Testis (tissue), 5 donors: ENCODE data around the gene STK16. TPM values are rescaled to one million over a fixed set of nuclear protein-coding genes. Genes with fewer than 3 reads are reported as not detected.
A peak's percentile ranks its signal among the peaks of the same experiment; 100 is the strongest.
"Not testable (repeated sequence)": the region's sequence is repeated elsewhere in the genome, so short reads cannot be mapped to it uniquely, and the experiment has no call there.

Experiments
- DNase-seq: peaks from one replicate; pipeline ENCODE4 v3.0.0-alpha.2; 2019
- H3K27ac ChIP-seq, 2 donors: fragments of 200-600 bp; sonication (generic); one replicate each; pipeline ENCODE4 v1.5.1; 2019
- H3K27me3 ChIP-seq: fragments of 200-600 bp; sonication (generic); one replicate; pipeline ENCODE4 v1.5.1; 2019
- H3K36me3 ChIP-seq: fragments of 200-600 bp; sonication (generic); one replicate; pipeline ENCODE4 v1.5.1; 2017; ENCODE audit warnings: low read depth; ENCODE audit errors: missing control alignments
- H3K4me1 ChIP-seq: fragments of 200-600 bp; sonication (generic); one replicate; pipeline ENCODE4 v1.5.1; 2019
- H3K4me3 ChIP-seq, 2 donors: fragments of 200-600 bp; sonication (generic); one replicate each; pipeline ENCODE4 v1.5.1; 2017 to 2019
- H3K9me3 ChIP-seq: fragments of 200-600 bp; sonication (generic); one replicate; pipeline ENCODE4 v1.5.1; 2017
- CTCF ChIP-seq, 3 experiments: fragments of 450-650 bp in 2 of 3; fragments of 200-600 bp in 1 of 3; sonication (generic) in 1 of 3; IDR thresholded peaks; one replicate each; pipeline ENCODE4 v1.5.1; 2016 to 2019; ENCODE audit warnings: antibody characterized with exemption in 3 of 3, mild to moderate bottlenecking in 2 of 3, moderate library complexity in 1 of 3
- POLR2A ChIP-seq: fragments of 450-650 bp; IDR thresholded peaks from one replicate; pipeline ENCODE4 v1.6.1; 2017; ENCODE audit warnings: antibody characterized with exemption, mild to moderate bottlenecking, moderate library complexity
- WGBS, 2 donors: methylation state at CpG; one replicate each; pipeline ENCODE4 v1.1.5; 2018; 5-methylcytosine and 5-hydroxymethylcytosine counted together
- intact Hi-C: fragments of 100-400 bp; cut with DNase I; formaldehyde crosslinking; loops from one replicate; pipeline ENCODE4 v1.15.1; 2023; ENCODE audit warnings: low total_unique reads
- long read RNA-seq, 2 donors: transcript quantifications; one replicate each; lab custom pipeline, GENCODE V29; 2026
- polyA plus RNA-seq: library from polyadenylated mRNA; stranded (reverse); fragments of 350-450 nt; fragmentation: Illumina TruSeq; extraction: RNeasy Lipid Tissue Mini Kit (QIAGEN cat#74804); gene quantifications from one replicate; pipeline ENCODE4 v1.2.3, GENCODE V29; 2014; ENCODE audit warnings: low read depth, low replicate concordance; ENCODE audit not compliant: insufficient read depth
- total RNA-seq, 2 donors: library from RNA; depleted of rRNA; stranded (reverse); fragments of >200 nt; gene quantifications; one replicate each; pipeline ENCODE4 v1.2.3, GENCODE V29; 2016

The STK16 gene
- total RNA-seq (10 to 100 TPM; 29.1 to 32.6 TPM), polyA plus RNA-seq (63.0 TPM)
- long read RNA-seq, donor 1, partial matches to known transcripts: 8 of 15 reads
- long read RNA-seq, donor 1, other reads (novel, unspliced or antisense): 0 of 15 reads
- long read RNA-seq, donor 2, transcript STK16-204 (8 exons, 2,868 nt): major isoform, 8 of 10 reads
- long read RNA-seq, donor 2, partial matches to known transcripts: 0 of 10 reads
- long read RNA-seq, donor 2, other reads (novel, unspliced or antisense): 0 of 10 reads

DNA sequence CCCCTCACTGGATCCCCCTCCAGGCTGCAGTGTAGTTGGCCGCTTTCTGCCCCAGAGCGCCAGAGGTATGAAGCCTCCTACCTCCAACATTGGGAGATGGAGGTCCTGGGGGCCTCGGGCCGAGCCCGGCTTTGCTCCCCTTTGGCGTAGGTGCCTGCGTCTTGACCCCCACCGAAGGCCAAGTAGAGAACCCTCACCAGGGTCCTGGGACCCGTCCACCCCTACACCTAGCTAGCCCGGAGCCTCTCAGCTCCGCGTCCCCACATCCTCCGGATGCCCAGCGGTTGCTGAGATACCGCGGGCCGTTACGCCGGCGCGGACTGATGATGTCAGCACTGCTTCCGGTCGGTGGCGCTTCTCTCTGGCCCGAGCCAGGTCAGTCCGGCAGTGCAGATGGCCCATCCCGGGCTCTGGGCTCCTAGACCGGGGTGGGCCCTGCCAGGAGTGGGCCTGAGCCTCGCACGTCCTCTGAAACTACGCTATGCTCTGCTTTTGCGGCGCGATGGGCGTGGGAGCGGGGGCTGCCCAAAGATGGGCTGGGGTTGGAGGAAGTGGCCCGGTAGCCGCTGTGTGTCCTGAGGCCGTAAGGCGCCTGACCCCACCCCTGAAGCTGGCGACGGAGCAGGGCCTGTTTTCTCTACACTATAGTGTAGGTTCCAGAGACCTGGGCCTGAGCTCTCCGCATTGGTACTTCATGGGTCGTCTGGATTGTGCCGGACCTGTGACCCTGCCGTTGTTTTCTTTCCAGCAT, at the start of gene STK16, which contains the start of gene GLB1L:
TSS of gene STK16 (plus strand) at position 332 of the 751 bp plus-strand sequence. CDS start 521 bp downstream, outside the sequence.
TSS of gene GLB1L (minus strand) at position 297 of the 751 bp plus-strand sequence. CDS start 1,871 bp downstream, outside the sequence.
- peak; percentile 94 for DNase-seq
- WGBS, 2 donors: 0 to 1% methylated on average over 17 to 32 of the region's 46 CpGs
- H3K9me3 ChIP-seq: no peaks in the 10 kb centered on the region
- H3K4me1 ChIP-seq: peaks cover 11% of the 10 kb centered on the region
- TF ChIP-seq CTCF (IDR thresholded peaks at IDR 0.05): no peak
- peak; percentile 19 for TF ChIP-seq POLR2A
- H3K36me3 ChIP-seq: no peaks in the 10 kb centered on the region
- H3K27ac ChIP-seq: peak within 1 kb of the TSS; percentile 91 to 94
- intact Hi-C loops: no loop called here
- H3K4me3 ChIP-seq: peak within 1 kb of the TSS; percentile 94
- H3K27me3 ChIP-seq: no peaks in the 10 kb centered on the region

- 82 to 100% methylated on average over 1 of the region's 1 CpG for WGBS, 2 donors
- Histone ChIP-seq H3K36me3 (no peaks in the 10 kb centered on the region), H3K9me3 (no peaks in the 10 kb centered on the region), H3K27me3 (no peaks in the 10 kb centered on the region), H3K4me3 (no peak overlapping the region), H3K4me1 (peaks cover 3% of the 10 kb centered on the region), H3K27ac (no peak overlapping the region)
- no peak for DNase-seq
- TF ChIP-seq CTCF (IDR thresholded peaks at IDR 0.05) (no peak), POLR2A (no peak)
- intact Hi-C loops: no loop called here
Measured at GRCh38 chr2:219197388-219197787, 47.9 kb upstream of the STK16 start.

DNA sequence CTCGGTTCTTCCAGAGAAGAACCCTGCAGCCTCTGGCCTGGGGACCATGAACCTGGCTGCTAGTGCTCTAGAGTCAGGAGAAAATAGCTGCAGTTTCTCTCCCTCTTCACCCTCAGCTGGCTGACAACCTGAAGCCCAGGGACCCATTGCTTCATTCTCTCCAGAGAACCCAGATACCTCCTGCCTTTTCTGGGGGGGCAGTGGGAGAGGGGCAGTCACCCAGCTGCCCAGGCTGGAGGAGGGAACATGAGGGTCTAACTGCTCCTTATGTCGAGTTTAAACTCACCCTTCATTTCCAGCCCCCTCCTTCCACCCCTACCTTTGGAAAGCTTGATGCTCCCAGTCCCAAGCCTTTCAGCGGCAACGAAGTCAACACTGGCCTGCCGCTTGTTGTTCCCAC, 46.3 kb upstream of the STK16 start:
- intact Hi-C loops: no loop called here
- WGBS, 2 donors: 76 to 79% methylated on average over 5 of the region's 5 CpGs
- DNase-seq: peak; percentile 10
- Histone ChIP-seq H3K9me3 (no peaks in the 10 kb centered on the region), H3K4me3 (no peak overlapping the region), H3K36me3 (no peaks in the 10 kb centered on the region), H3K4me1 (peaks cover 3% of the 10 kb centered on the region), H3K27ac (no peak overlapping the region), H3K27me3 (no peaks in the 10 kb centered on the region)
- TF ChIP-seq POLR2A (no peak), CTCF (IDR thresholded peaks at IDR 0.05) (no peak)

DNA sequence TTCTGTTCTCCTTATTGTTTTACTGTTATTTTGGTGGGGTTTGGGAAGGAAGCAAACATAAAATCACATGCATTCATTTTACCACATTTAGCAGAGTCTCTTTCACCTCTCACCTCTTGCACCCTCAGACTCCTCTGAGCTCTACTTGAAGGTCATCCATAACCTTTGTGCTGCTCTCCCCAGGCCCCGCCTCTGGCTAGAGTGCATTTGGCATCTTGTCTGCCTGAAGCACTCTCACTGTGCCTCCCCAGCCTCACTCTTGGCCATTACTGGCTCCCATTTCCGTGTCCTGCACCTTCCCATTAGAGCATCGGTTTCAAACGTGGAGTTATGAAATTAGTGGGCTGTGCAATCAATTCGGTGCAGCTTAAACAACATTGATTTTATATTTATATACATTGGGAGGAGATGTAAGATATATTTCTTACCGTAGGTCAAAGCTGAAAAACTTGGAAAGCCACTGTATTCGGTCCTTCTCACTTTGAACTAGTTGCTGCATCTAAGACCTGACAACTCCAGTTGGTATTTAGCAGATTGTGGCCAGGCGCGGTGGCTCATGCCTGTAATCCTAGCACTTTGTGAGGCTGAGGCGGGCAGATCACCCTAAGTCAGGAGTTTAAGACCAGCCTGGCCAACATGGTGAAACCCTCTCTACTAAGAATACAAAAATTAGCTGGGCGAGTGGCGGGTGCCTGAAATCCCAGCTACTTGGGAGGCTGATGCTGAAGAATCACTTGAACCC, 45.6 kb upstream of the STK16 start:
- Histone ChIP-seq H3K9me3 (no peaks in the 10 kb centered on the region), H3K4me3 (no peak overlapping the region), H3K36me3 (no peaks in the 10 kb centered on the region), H3K4me1 (peaks cover 3% of the 10 kb centered on the region), H3K27ac (no peak overlapping the region), H3K27me3 (no peaks in the 10 kb centered on the region)
- WGBS, 2 donors: 76 to 84% methylated on average over 12 of the region's 12 CpGs
- DNase-seq: peak; percentile 14
- TF ChIP-seq POLR2A (no peak), CTCF (IDR thresholded peaks at IDR 0.05) (no peak)
- intact Hi-C loops: no loop called here

GRCh38 chr2:219200502-219201326, 44.6 kb upstream of the STK16 start:
- intact Hi-C loops, H3K27me3 ChIP-seq, H3K36me3 ChIP-seq, H3K4me1 ChIP-seq, H3K9me3 ChIP-seq: not testable (repeated sequence)
- Histone ChIP-seq H3K27ac (peak overlapping the region; percentile 63 to 68), H3K4me3 (peak overlapping the region in 1 of 2 donors; percentile 20)
- DNase-seq: peak; percentile 69
- WGBS, 2 donors: 56 to 60% methylated on average over 20 to 26 of the region's 26 CpGs

DNA sequence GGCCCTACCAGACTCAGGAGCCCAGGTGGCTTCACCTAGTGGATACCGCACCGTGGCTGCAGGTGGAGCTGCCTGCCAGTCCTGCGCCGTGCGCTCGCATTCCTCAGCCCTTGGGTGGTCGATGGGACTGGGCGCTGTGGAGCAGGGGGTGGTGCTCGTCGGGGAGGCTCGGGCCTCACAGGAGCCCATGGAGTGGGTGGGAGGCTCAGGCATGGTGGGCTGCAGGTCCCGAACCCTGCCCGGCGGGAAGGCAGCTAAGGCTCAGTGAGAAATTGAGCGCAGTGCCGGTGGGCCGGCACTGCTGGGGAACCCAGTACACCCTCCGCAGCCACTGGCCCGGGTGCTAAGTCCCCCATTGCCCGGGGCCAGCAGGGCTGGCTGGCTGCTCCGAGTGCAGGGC, 43.9 kb upstream of the STK16 start:
- DNase-seq, H3K27ac ChIP-seq, H3K36me3 ChIP-seq, H3K4me3 ChIP-seq, H3K9me3 ChIP-seq, intact Hi-C loops, H3K27me3 ChIP-seq, H3K4me1 ChIP-seq: not testable (repeated sequence)
- WGBS, 2 donors: 73 to 80% methylated on average over 3 to 21 of the region's 21 CpGs
